CD8-positive, alpha-beta memory T cell (primary cell): Measurements from ENCODE around the gene DLX1. TPM values are rescaled to one million over a fixed set of nuclear protein-coding genes. Genes with fewer than 3 reads are reported as not detected.
"Not testable (repeated sequence)": the region's sequence is repeated elsewhere in the genome, so short reads cannot be mapped to it uniquely, and the experiment has no call there.

ENCODE experiments used
- CTCF ChIA-PET: fragments of 350-600 bp; sonication (Branson Sonifier 250); formaldehyde crosslinking; loops from one replicate; lab custom pipeline; 2021; ENCODE audit warnings: antibody characterized with exemption; lab: Charles Lee
- POLR2A ChIA-PET: fragments of 350-600 bp; sonication (Branson Sonifier 250); formaldehyde crosslinking; loops from one replicate; lab custom pipeline; 2021; ENCODE audit warnings: antibody characterized with exemption; lab: Charles Lee
- DNase-seq, 5 donors: peaks; one replicate each; pipeline versions ENCODE4 v3.0.0 to v3.0.0-alpha.2; 2020 to 2022; ENCODE audit warnings: mixed read lengths in 1 of 5
- H3K27ac ChIP-seq: one replicate; pipeline ENCODE4 v1.7.0; 2013; ENCODE audit warnings: low read depth, mild to moderate bottlenecking, low read length, moderate library complexity
- H3K27me3 ChIP-seq: 2 replicates; pipeline ENCODE4 v1.7.0; 2013; ENCODE audit warnings: low read length, mild to moderate bottlenecking; ENCODE audit not compliant: insufficient read depth, poor library complexity, severe bottlenecking
- H3K36me3 ChIP-seq: 2 replicates; pipeline ENCODE4 v1.7.0; 2013; ENCODE audit warnings: mild to moderate bottlenecking, low read length, moderate library complexity; ENCODE audit not compliant: insufficient read depth
- H3K4me1 ChIP-seq: 2 replicates; pipeline ENCODE4 v1.7.0; 2013; ENCODE audit warnings: mild to moderate bottlenecking, low read length, moderate library complexity; ENCODE audit not compliant: insufficient read depth
- H3K4me3 ChIP-seq: 2 replicates; pipeline ENCODE4 v1.7.0; 2013; ENCODE audit warnings: mild to moderate bottlenecking, low read length
- H3K9me3 ChIP-seq: 2 replicates; pipeline ENCODE4 v1.7.0; 2013; ENCODE audit warnings: mild to moderate bottlenecking, low read length
- H3K27ac Mint-ChIP-seq, 8 donors: one replicate each; pipeline ENCODE4 v1.8.0; 2020 to 2021; ENCODE audit warnings: mixed read lengths in 8 of 8, mild to moderate bottlenecking in 6 of 8, inconsistent platforms in 3 of 8, moderate library complexity in 3 of 8
- H3K27me3 Mint-ChIP-seq, 2 donors: one replicate each; pipeline ENCODE4 v1.8.0; 2020 to 2021; ENCODE audit warnings: mixed read lengths in 2 of 2, mild to moderate bottlenecking in 1 of 2, moderate library complexity in 1 of 2
- H3K36me3 Mint-ChIP-seq, 3 donors: one replicate each; pipeline ENCODE4 v1.8.0; 2020 to 2021; ENCODE audit warnings: mixed read lengths in 3 of 3, inconsistent platforms in 1 of 3, mild to moderate bottlenecking in 1 of 3
- H3K4me1 Mint-ChIP-seq, 3 donors: one replicate each; pipeline ENCODE4 v1.8.0; 2020 to 2021; ENCODE audit warnings: mixed read lengths in 3 of 3, inconsistent platforms in 1 of 3, mild to moderate bottlenecking in 1 of 3
- H3K4me3 Mint-ChIP-seq, 7 donors: one replicate each; pipeline ENCODE4 v1.8.0; 2020 to 2021; ENCODE audit warnings: mixed read lengths in 7 of 7, mild to moderate bottlenecking in 6 of 7, moderate library complexity in 4 of 7, inconsistent platforms in 2 of 7
- H3K9me3 Mint-ChIP-seq, 5 donors: one replicate each; pipeline ENCODE4 v1.8.0; 2020 to 2022; ENCODE audit warnings: mixed read lengths in 5 of 5, mild to moderate bottlenecking in 3 of 5, moderate library complexity in 2 of 5, inconsistent platforms in 1 of 5
- polyA plus RNA-seq: library from polyadenylated mRNA; unstranded; fragments of 300-500 nt; fragmentation: Illumina TruSeq; gene quantifications from one replicate; pipeline ENCODE4 v1.2.3, GENCODE V29; 2021
- total RNA-seq, 2 experiments: library from RNA; stranded (reverse); gene quantifications; one replicate each; pipeline ENCODE4 v1.2.3, GENCODE V29; 2021

Gene DLX1
- total and polyA plus RNA-seq, 3 experiments from 2014 or later: not detected

GRCh38 chr2:172138727-172139126, 53.4 kb downstream of the DLX1 start:
- H3K36me3 Mint-ChIP-seq, H3K27me3 ChIP-seq, H3K9me3 Mint-ChIP-seq, H3K36me3 ChIP-seq, H3K4me1 Mint-ChIP-seq, DNase-seq, H3K4me1 ChIP-seq, H3K4me3 Mint-ChIP-seq, H3K27ac Mint-ChIP-seq, H3K4me3 ChIP-seq, POLR2A ChIA-PET, H3K27ac ChIP-seq, H3K9me3 ChIP-seq: not testable (repeated sequence)
- peaks cover 4 to 32% of the 10 kb centered on the region in 2 donors for H3K27me3 Mint-ChIP-seq
- CTCF ChIA-PET: interaction anchor here (1.6 kb wide), 1 partner anchor 9 kb away, joined by 4 read pairs; no protein-coding TSS in a partner anchor

Other genes with a start within 250 kb of the DLX1 start
- 10 to 100 TPM; 22.2 to 22.9 TPM for gene SLC25A12, start 191.3 kb upstream of the DLX1 start, total RNA-seq
- gene SLC25A12, start 191.3 kb upstream of the DLX1 start, polyA plus RNA-seq: 12.8 TPM
- 10 to 100 TPM; 85.1 to 88.7 TPM for gene HAT1, start 163.0 kb upstream of the DLX1 start, total RNA-seq
- gene HAT1, start 163.0 kb upstream of the DLX1 start, polyA plus RNA-seq: 65.6 TPM
- 10 to 100 TPM in 1 of 2 experiments, 1 to 10 TPM in 1; 9.0 to 10.2 TPM for gene METAP1D, start 85.6 kb upstream of the DLX1 start, total RNA-seq
- gene METAP1D, start 85.6 kb upstream of the DLX1 start, polyA plus RNA-seq: 2.7 TPM
- gene DLX2, start 17.4 kb downstream of the DLX1 start, total RNA-seq: under 1 TPM in 1 of 2 experiments, not detected in 1; 0.16 TPM
- gene DLX2, start 17.4 kb downstream of the DLX1 start, polyA plus RNA-seq: not detected